SU-DHL-6 (cell line): ENCODE data around the gene AAR2.

Experiments used
- H2AFZ ChIP-seq: fragments of 200-600 bp; sonication (generic); 2 replicates; pipeline ENCODE4 v1.6.1; 2014; ENCODE audit warnings: low read depth, mild to moderate bottlenecking, moderate library complexity, mixed read lengths, antibody characterized with exemption, low read length; ENCODE audit not compliant: severe bottlenecking
- H3F3A ChIP-seq: fragments of 200-600 bp; shearing (Covaris generic); 2 replicates; pipeline ENCODE4 v1.6.0; 2016; ENCODE audit warnings: antibody characterized with exemption, mild to moderate bottlenecking; ENCODE audit not compliant: insufficient read depth
- H3K27ac ChIP-seq: fragments of 200-600 bp; sonication (generic); 2 replicates; pipeline ENCODE4 v1.5.1; 2016; ENCODE audit warnings: low read depth, mild to moderate bottlenecking, low read length, moderate library complexity, mixed read lengths
- H3K27me3 ChIP-seq: fragments of 200-600 bp; sonication (generic), shearing (Covaris generic); 2 replicates; pipeline ENCODE4 v1.6.0; 2014; ENCODE audit warnings: mild to moderate bottlenecking, low read length
- H3K36me3 ChIP-seq: fragments of 200-600 bp; sonication (generic); 2 replicates; pipeline ENCODE4 v1.6.1; 2014; ENCODE audit warnings: mild to moderate bottlenecking, low read length, mixed read lengths
- H3K4me2 ChIP-seq: fragments of 300-600, 200-600 bp; shearing (Covaris generic), sonication (generic); 2 replicates; pipeline ENCODE4 v1.6.0; 2014; ENCODE audit warnings: low read length, low read depth, mild to moderate bottlenecking; ENCODE audit not compliant: poor library complexity, severe bottlenecking
- H3K4me3 ChIP-seq: fragments of 200-600 bp; sonication (generic); 2 replicates; pipeline ENCODE4 v1.5.1; 2014; ENCODE audit warnings: antibody characterized with exemption, low read length, mild to moderate bottlenecking, mixed read lengths; ENCODE audit not compliant: insufficient read depth, poor library complexity, severe bottlenecking
- H3K79me2 ChIP-seq: fragments of 200-600 bp; sonication (generic); 2 replicates; pipeline ENCODE4 v1.6.1; 2014; ENCODE audit warnings: mild to moderate bottlenecking, low read length, moderate library complexity; ENCODE audit not compliant: insufficient read depth
- H3K9ac ChIP-seq: fragments of 200-600 bp; sonication (generic); 2 replicates; pipeline ENCODE4 v1.7.0; 2014; ENCODE audit warnings: mild to moderate bottlenecking, low read length
- H3K9me2 ChIP-seq: fragments of 200-600 bp; sonication (generic); replicated peaks from 2 replicates; pipeline ENCODE4 v1.6.1; 2014; ENCODE audit warnings: low read length; ENCODE audit not compliant: insufficient read depth
- H3K9me3 ChIP-seq: fragments of 200-600 bp; sonication (generic); 2 replicates; pipeline ENCODE4 v1.6.1; 2014; ENCODE audit warnings: low read length, mixed read lengths; ENCODE audit not compliant: insufficient read depth
- H4K20me1 ChIP-seq: fragments of 200-600 bp; sonication (generic); 2 replicates; pipeline ENCODE4 v1.6.1; 2014; ENCODE audit warnings: low read depth, mild to moderate bottlenecking, antibody characterized with exemption, low read length, moderate library complexity, mixed read lengths
- EZH2phosphoT487 ChIP-seq: fragments of 200-600 bp; sonication (generic), shearing (Covaris generic); conservative IDR thresholded peaks from 2 replicates; pipeline ENCODE4 v1.6.1; 2018; ENCODE audit warnings: mild to moderate bottlenecking, antibody characterized with exemption, low read length, moderate library complexity, mixed read lengths
- TF ChIP-seq, protein P1 (sequence below): fragments of 200-600 bp; sonication (generic); IDR thresholded peaks from one replicate; pipeline ENCODE4 v1.5.1; 2017; ENCODE audit warnings: antibody characterized with exemption, mild to moderate bottlenecking, low read length, moderate library complexity; ENCODE audit not compliant: insufficient read depth, poor library complexity, severe bottlenecking

AAR2 gene

DNA sequence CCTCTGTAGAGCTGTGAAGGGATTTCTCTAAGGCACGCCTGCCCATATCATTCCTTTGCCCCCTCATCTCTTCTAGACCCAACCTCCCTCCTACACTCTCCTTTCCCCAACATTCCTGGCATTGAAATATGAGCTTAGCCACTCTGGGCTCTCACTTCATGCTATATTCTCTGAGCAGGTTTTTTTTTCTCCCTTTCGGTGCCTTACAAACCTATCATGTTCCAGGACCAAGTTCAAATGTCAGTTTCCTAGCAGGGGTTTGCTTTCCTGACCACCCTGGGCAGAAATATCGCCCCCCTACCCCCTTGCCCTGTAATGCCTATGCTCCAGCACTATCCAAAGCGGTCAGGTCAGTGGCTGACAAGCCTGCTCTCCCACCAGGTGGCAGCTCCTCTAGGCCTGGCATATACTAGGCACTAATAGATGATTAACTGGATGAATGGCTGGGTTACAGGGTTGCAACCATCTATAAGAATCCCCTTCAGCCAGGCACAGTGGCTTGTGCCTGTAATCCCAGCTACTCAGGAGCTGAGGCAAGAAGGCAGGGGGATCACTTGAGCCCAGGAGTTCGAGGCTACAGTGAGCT lies 25.7 kb upstream of the AAR2 start:
- Histone ChIP-seq H3K27me3 (no peaks in the 10 kb centered on the region), H2AFZ (no peak overlapping the region), H3K4me3 (no peak overlapping the region), H3K79me2 (no peaks in the 10 kb centered on the region), H3K9me2 (no peaks in the 10 kb centered on the region), H3K9ac (no peak overlapping the region), H3K27ac (no peak overlapping the region), H3K36me3 (no peaks in the 10 kb centered on the region), H3F3A (no peaks in the 10 kb centered on the region), H3K4me2 (no peak overlapping the region), H3K9me3 (no peaks in the 10 kb centered on the region), H4K20me1 (no peaks in the 10 kb centered on the region)
- TF ChIP-seq EZH2phosphoT487, result no peak
- TF ChIP-seq, protein P1, sequence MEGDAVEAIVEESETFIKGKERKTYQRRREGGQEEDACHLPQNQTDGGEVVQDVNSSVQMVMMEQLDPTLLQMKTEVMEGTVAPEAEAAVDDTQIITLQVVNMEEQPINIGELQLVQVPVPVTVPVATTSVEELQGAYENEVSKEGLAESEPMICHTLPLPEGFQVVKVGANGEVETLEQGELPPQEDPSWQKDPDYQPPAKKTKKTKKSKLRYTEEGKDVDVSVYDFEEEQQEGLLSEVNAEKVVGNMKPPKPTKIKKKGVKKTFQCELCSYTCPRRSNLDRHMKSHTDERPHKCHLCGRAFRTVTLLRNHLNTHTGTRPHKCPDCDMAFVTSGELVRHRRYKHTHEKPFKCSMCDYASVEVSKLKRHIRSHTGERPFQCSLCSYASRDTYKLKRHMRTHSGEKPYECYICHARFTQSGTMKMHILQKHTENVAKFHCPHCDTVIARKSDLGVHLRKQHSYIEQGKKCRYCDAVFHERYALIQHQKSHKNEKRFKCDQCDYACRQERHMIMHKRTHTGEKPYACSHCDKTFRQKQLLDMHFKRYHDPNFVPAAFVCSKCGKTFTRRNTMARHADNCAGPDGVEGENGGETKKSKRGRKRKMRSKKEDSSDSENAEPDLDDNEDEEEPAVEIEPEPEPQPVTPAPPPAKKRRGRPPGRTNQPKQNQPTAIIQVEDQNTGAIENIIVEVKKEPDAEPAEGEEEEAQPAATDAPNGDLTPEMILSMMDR, result no peak

DNA sequence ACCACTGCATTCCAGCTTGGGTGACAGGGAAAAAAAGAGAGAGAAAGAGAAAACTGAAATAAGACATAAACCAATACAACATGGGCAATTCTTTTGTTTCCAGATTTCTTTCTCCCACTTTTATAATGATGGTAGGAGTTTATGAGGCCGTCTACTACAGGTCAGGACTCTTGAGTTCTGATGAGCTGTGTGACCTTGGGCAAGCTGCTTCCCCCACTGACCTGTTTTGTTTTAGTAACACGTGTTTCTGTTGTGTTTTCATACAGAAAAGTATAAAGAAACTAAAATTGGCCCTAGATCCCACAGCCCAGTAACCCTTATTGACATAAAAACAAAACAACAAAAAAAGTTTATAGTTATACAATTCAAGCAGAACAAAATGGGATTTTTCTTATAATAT lies 22.9 kb upstream of the AAR2 start:
- H3K9ac ChIP-seq, result no peak overlapping the region

DNA sequence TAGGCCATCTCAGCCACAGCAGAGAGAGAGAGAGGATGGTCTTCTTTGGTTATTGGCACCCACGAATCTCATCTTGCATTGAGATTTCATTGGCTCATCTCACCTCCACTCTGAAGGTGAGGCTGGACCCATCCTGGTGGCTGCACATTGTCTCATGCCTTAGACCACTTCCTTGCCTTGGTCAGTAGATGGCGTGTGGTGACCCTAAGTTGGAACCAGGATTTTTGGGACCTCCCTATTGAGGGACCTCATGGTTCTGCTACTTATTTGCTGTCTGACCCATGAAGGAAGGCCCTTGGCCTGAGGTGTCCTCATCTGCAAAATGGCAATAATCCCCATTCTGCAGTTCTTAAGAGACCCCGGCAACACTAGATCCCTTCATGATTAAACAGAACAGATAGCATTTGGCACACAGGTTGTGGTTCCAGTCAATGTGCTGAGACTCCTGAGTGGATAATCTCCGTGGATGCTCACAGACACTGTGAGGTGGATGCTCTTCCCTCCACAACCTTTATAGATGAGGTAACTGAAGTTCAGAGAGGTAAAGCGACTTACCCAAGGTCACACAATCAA lies 21.5 kb upstream of the AAR2 start:
- no peak overlapping the region for H3K27ac ChIP-seq
- no peaks in the 10 kb centered on the region for H3F3A ChIP-seq
- no peaks in the 10 kb centered on the region for H3K36me3 ChIP-seq
- no peaks in the 10 kb centered on the region for H3K79me2 ChIP-seq
- H3K9me3 ChIP-seq, result no peaks in the 10 kb centered on the region
- no peaks in the 10 kb centered on the region for H3K27me3 ChIP-seq
- no peaks in the 10 kb centered on the region for H3K9me2 ChIP-seq
- H3K9ac ChIP-seq, result no peak overlapping the region
- H4K20me1 ChIP-seq, result no peaks in the 10 kb centered on the region
- H3K4me3 ChIP-seq, result no peak overlapping the region
- H3K4me2 ChIP-seq, result no peak overlapping the region
- H2AFZ ChIP-seq, result no peak overlapping the region
- TF ChIP-seq EZH2phosphoT487, result no peak
- TF ChIP-seq, protein P1, result peak; percentile 57

More for the DNA sequence above, 22.9 kb upstream of the AAR2 start:
- Histone ChIP-seq H3F3A (no peaks in the 10 kb centered on the region), H3K9me3 (no peaks in the 10 kb centered on the region), H3K27ac (no peak overlapping the region), H3K79me2 (no peaks in the 10 kb centered on the region), H3K27me3 (no peaks in the 10 kb centered on the region), H3K9me2 (no peaks in the 10 kb centered on the region), H3K4me3 (no peak overlapping the region), H4K20me1 (no peaks in the 10 kb centered on the region), H3K4me2 (no peak overlapping the region), H2AFZ (no peak overlapping the region), H3K36me3 (no peaks in the 10 kb centered on the region)
- TF ChIP-seq, protein P1, result no peak
- TF ChIP-seq EZH2phosphoT487, result no peak
